Liver (tissue), 9 donors: ENCODE results near the gene KCNN3. TPM values are rescaled to one million over a fixed set of nuclear protein-coding genes. Genes with fewer than 3 reads are reported as not detected.

Experiments used
- DNase-seq: peaks from one replicate; pipeline ENCODE4 v3.0.0-alpha.2; 2017; ENCODE audit warnings: low spot score
- H3K27ac ChIP-seq, 2 donors: one replicate each; pipeline ENCODE4 v1.7.0; 2013; ENCODE audit warnings: inconsistent platforms in 2 of 2, low read length in 2 of 2, control low read depth in 1 of 2, low read depth in 1 of 2, mild to moderate bottlenecking in 1 of 2
- H3K27me3 ChIP-seq, 4 donors: one replicate each; pipeline versions ENCODE4 v1.6.1 to v1.7.0; 2013; ENCODE audit warnings: low read length in 3 of 4, inconsistent platforms in 1 of 4, mild to moderate bottlenecking in 1 of 4, moderate library complexity in 1 of 4; ENCODE audit not compliant: control insufficient read depth in 4 of 4, insufficient read depth in 4 of 4
- H3K36me3 ChIP-seq, 4 donors: one replicate each; pipeline versions ENCODE4 v1.6.1 to v1.7.0; 2013; ENCODE audit warnings: low read length in 3 of 4, mild to moderate bottlenecking in 3 of 4, low read depth in 1 of 4, moderate library complexity in 1 of 4; ENCODE audit not compliant: control insufficient read depth in 4 of 4, insufficient read depth in 3 of 4
- H3K4me1 ChIP-seq, 4 donors: one replicate each; pipeline versions ENCODE4 v1.6.1 to v1.7.0; 2013; ENCODE audit warnings: low read length in 3 of 4, mild to moderate bottlenecking in 3 of 4, moderate library complexity in 1 of 4; ENCODE audit not compliant: control insufficient read depth in 4 of 4, insufficient read depth in 4 of 4
- H3K4me3 ChIP-seq, 3 donors: one replicate each; pipeline versions ENCODE4 v1.6.1 to v1.7.0; 2013; ENCODE audit warnings: low read length in 3 of 3, control low read depth in 1 of 3, low read depth in 1 of 3, mild to moderate bottlenecking in 1 of 3
- H3K9ac ChIP-seq, 2 donors: one replicate each; pipeline ENCODE4 v1.7.0; 2013; ENCODE audit warnings: low read length in 2 of 2, mild to moderate bottlenecking in 2 of 2, moderate library complexity in 2 of 2, control low read depth in 1 of 2, low read depth in 1 of 2
- H3K9me3 ChIP-seq, 4 donors: one replicate each; pipeline versions ENCODE4 v1.6.1 to v1.7.0; 2013; ENCODE audit warnings: low read length in 3 of 4; ENCODE audit not compliant: control insufficient read depth in 4 of 4
- CTCF ChIP-seq: fragments of 150-350 bp; IDR thresholded peaks from 2 replicates; pipeline ENCODE4 v1.5.1; 2017; ENCODE audit warnings: improper control_type of control experiment, low read depth, low read length; ENCODE audit not compliant: missing input control
- FOXA1 ChIP-seq: IDR thresholded peaks from 2 replicates; pipeline ENCODE4 v1.6.1; 2016; ENCODE audit warnings: antibody characterized with exemption
- FOXA2 ChIP-seq: IDR thresholded peaks from 2 replicates; pipeline ENCODE4 v1.6.1; 2016; ENCODE audit warnings: antibody characterized with exemption
- HNF4A ChIP-seq, 2 donors: conservative IDR thresholded peaks; 2 replicates each; pipeline ENCODE4 v1.6.1; 2016; ENCODE audit warnings: antibody characterized with exemption in 2 of 2, mild to moderate bottlenecking in 2 of 2
- JUND ChIP-seq, 2 donors: IDR thresholded peaks; 2 replicates each; pipeline ENCODE4 v1.6.1; 2016; ENCODE audit warnings: antibody characterized with exemption in 2 of 2
- NR2F2 ChIP-seq: IDR thresholded peaks from 2 replicates; pipeline ENCODE4 v1.6.1; 2016; ENCODE audit warnings: antibody characterized with exemption
- RAD21 ChIP-seq, 2 donors: IDR thresholded peaks; 2 replicates each; pipeline ENCODE4 v1.6.1; 2016; ENCODE audit warnings: antibody characterized with exemption in 2 of 2, mild to moderate bottlenecking in 2 of 2
- RXRA ChIP-seq, 2 donors: IDR thresholded peaks; 2 replicates each; pipeline ENCODE4 v1.6.1; 2017 to 2018; ENCODE audit warnings: antibody characterized with exemption in 2 of 2, mild to moderate bottlenecking in 1 of 2
- SP1 ChIP-seq: IDR thresholded peaks from 2 replicates; pipeline ENCODE4 v1.6.1; 2018; ENCODE audit warnings: antibody characterized with exemption, mild to moderate bottlenecking
- TAF1 ChIP-seq: conservative IDR thresholded peaks from 2 replicates; pipeline ENCODE4 v1.6.1; 2016; ENCODE audit warnings: antibody characterized with exemption, mild to moderate bottlenecking
- YY1 ChIP-seq: IDR thresholded peaks from 2 replicates; pipeline ENCODE4 v1.6.1; 2016; ENCODE audit warnings: antibody characterized with exemption, mild to moderate bottlenecking
- WGBS: extraction: QIAGEN DNeasy Blood & Tissue Kit; methylation state at CpG from one replicate; pipeline ENCODE4 v1.1.7; 2013; 5-methylcytosine and 5-hydroxymethylcytosine counted together
- polyA plus RNA-seq, 2 donors: library from polyadenylated mRNA; stranded (reverse) in 1 of 2; unstranded in 1 of 2; fragments of 200-250 nt in 1 of 2; fragments of >200 nt in 1 of 2; fragmentation: Nextera tagmentation in 1 of 2; extraction: Ambion mirVana in 1 of 2; gene quantifications; one replicate each; pipeline versions ENCODE4 v1.2.1 to v1.2.3, GENCODE V29; 2013 to 2015
- total RNA-seq, 2 donors: library from RNA; depleted of rRNA; stranded (reverse); fragments of >200 nt; gene quantifications; one replicate each; pipeline ENCODE4 v1.2.3, GENCODE V29; 2014
- TF ChIP-seq, protein P1 (sequence below): IDR thresholded peaks from 2 replicates; pipeline ENCODE4 v1.6.1; 2016; ENCODE audit warnings: antibody characterized with exemption
- TF ChIP-seq, protein P2 (sequence below): IDR thresholded peaks from 2 replicates; pipeline ENCODE4 v1.6.1; 2016; ENCODE audit warnings: antibody characterized with exemption
- TF ChIP-seq, protein P3 (sequence below): IDR thresholded peaks from 2 replicates; pipeline ENCODE4 v1.6.1; 2016; ENCODE audit warnings: antibody characterized with exemption
- donor health status: healthy.
- donor health status: healthy.
- donor health status: healthy.
- donor health status: healthy.
- donor health status: healthy.

KCNN3 gene
- total and polyA plus RNA-seq, 4 donors: 0.09 to 0.68 (median 0.15) TPM

DNA sequence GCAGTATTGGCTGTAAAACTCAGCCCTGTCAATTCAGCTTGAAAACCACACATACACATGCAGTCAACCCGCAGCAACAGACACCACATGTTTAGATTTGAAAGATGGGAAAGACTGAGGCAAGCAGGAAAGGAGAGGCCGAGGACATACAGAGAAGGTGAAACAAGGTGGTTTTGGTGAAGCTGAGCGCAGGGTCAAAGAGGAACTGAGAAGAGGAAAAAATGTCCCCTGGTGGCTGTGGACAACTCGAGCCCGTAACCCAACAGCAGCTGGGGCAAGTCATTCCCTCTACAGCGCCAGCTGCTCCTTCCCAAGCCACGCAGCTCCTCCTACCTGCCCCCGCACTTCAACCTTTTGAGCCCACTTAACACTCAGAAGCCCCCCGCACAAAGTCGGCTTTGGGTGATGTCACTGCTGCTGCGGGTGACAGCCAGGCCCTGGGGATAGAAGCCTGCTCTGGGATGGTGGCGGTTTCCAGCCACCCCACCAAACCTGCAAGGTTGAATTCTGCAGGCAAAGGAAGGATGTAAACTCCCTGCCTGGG lies 63.0 kb downstream of the KCNN3 start:
- Histone ChIP-seq H3K9me3 (no peaks in the 10 kb centered on the region), H3K4me3 (no peak overlapping the region), H3K27ac (no peak overlapping the region), H3K27me3 (peaks cover 0 to 2% (median 0%) of the 10 kb centered on the region in 4 donors), H3K4me1 (no peaks in the 10 kb centered on the region), H3K36me3 (no peaks in the 10 kb centered on the region), H3K9ac (no peak overlapping the region)
- no peak for DNase-seq
- TF ChIP-seq, protein P1, sequence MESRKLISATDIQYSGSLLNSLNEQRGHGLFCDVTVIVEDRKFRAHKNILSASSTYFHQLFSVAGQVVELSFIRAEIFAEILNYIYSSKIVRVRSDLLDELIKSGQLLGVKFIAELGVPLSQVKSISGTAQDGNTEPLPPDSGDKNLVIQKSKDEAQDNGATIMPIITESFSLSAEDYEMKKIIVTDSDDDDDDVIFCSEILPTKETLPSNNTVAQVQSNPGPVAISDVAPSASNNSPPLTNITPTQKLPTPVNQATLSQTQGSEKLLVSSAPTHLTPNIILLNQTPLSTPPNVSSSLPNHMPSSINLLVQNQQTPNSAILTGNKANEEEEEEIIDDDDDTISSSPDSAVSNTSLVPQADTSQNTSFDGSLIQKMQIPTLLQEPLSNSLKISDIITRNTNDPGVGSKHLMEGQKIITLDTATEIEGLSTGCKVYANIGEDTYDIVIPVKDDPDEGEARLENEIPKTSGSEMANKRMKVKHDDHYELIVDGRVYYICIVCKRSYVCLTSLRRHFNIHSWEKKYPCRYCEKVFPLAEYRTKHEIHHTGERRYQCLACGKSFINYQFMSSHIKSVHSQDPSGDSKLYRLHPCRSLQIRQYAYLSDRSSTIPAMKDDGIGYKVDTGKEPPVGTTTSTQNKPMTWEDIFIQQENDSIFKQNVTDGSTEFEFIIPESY: no peak
- TF ChIP-seq JUND (IDR thresholded peaks at IDR 0.05): no peak
- TF ChIP-seq, protein P2, sequence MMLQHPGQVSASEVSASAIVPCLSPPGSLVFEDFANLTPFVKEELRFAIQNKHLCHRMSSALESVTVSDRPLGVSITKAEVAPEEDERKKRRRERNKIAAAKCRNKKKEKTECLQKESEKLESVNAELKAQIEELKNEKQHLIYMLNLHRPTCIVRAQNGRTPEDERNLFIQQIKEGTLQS: no peak
- no peak for TF ChIP-seq RAD21 (IDR thresholded peaks at IDR 0.05)
- no peak for TF ChIP-seq TAF1
- TF ChIP-seq HNF4A (conservative IDR thresholded peaks at IDR 0.05): no peak
- 78% methylated on average over 12 of the region's 12 CpGs for WGBS

DNA sequence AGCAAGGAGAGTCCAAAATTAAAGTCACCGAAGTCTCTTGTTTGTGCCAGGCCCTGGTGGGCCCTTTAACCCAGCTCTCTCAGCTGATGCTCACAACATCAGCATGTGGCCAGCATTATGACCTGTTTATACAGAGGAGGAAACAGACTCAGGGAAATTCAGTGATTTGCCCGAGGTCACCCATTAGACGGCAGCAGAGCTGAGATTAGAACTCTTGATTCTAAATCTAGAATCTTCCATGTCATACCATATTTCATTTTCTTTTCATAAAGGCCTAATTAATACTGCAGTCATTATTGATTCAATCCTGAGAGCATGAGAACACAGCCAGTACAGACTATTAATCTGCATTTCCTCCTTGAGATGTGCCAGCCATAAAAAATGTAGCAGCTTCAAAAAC lies 63.7 kb downstream of the KCNN3 start:
- no peak overlapping the region for H3K9ac ChIP-seq
- TF ChIP-seq, protein P2: no peak
- no peak for TF ChIP-seq SP1
- 75% methylated on average over 3 of the region's 3 CpGs for WGBS
- DNase-seq: no peak
- H3K36me3 ChIP-seq: no peaks in the 10 kb centered on the region
- no peaks in the 10 kb centered on the region for H3K27me3 ChIP-seq
- H3K4me3 ChIP-seq: no peak overlapping the region
- H3K9me3 ChIP-seq: no peaks in the 10 kb centered on the region
- no peak overlapping the region for H3K27ac ChIP-seq
- H3K4me1 ChIP-seq: no peaks in the 10 kb centered on the region

DNA sequence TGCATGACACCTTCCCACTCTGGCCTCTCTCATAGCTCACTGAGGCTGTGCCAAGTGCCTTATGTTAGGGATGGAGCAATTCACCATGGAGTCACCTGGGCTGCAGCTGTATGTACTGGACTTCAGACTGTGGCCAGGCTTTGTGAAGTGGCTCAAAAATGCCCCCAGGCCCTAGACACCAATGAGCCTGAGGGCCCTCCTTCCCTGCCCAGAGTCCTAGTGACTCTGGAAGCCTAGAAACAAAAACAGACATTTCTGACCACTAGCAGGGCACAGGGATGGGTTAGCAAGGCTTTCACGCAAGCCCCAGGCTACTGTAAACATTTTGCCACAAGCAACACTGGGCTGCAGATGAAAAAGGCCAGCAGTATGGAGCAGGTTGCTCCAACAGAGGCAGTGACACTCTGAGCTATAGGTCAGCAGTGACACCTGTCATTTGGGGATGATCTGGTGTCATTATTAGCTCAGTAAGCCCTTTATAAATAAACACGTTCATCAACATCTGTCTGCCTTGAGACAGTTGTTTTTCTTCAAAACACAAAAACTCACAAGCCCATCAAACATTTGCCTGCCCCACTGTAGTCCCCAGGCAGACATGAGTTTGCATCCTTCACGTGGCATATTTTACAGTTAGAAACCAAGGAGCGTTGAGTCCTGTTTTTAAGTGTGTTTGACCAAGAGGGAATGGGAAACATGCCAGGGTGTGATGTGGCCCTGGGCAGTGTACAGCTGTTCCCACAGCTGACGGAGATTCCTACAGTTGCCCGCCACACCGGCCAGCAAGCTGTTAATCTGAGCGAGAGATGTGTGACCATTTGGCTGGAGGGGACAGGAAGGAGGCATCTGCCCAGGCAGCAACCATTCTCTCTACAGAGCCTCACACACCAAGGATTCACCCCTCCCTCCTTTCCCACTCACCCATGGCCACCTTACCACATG lies 66.8 kb downstream of the KCNN3 start:
- 85% methylated on average over 8 of the region's 8 CpGs for WGBS
- Histone ChIP-seq H3K27me3 (no peaks in the 10 kb centered on the region), H3K9me3 (no peaks in the 10 kb centered on the region), H3K4me1 (no peaks in the 10 kb centered on the region), H3K4me3 (no peak overlapping the region), H3K27ac (no peak overlapping the region), H3K9ac (no peak overlapping the region), H3K36me3 (no peaks in the 10 kb centered on the region)
- DNase-seq: no peak
- TF ChIP-seq YY1 (no peak), FOXA1 (no peak), FOXA2 (no peak), HNF4A (conservative IDR thresholded peaks at IDR 0.05) (no peak), RAD21 (IDR thresholded peaks at IDR 0.05) (no peak), NR2F2 (no peak), RXRA (IDR thresholded peaks at IDR 0.05) (no peak), CTCF (no peak), SP1 (no peak)
- TF ChIP-seq, protein P3, sequence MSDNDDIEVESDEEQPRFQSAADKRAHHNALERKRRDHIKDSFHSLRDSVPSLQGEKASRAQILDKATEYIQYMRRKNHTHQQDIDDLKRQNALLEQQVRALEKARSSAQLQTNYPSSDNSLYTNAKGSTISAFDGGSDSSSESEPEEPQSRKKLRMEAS: no peak
- TF ChIP-seq, protein P1: no peak
